Measurements from ENCODE around the gene RAB26. TPM values are rescaled to one million over a fixed set of nuclear protein-coding genes. Genes with fewer than 3 reads are reported as not detected.
A peak's percentile ranks its signal among the peaks of the same experiment; 100 is the strongest.

RAB26 gene
- polyA plus RNA-seq, 1 donor from 2014 or later = 4.9 TPM

GRCh38 chr16:2155977-2156848 is 7.8 kb downstream of the RAB26 start:
- Histone ChIP-seq H3K9ac (ENCODE audit: low read length) (peak overlapping the region; percentile 82), H4K20me1 (ENCODE audit: insufficient read depth) (peaks cover 7% of the 10 kb centered on the region), H3K4me3 (ENCODE audit: low read length) (peak overlapping the region; percentile 85), H2AFZ (ENCODE audit: low read depth, low read length) (no peak overlapping the region), H3K4me2 (ENCODE audit: low read length) (peak overlapping the region; percentile 72), H3F3A (ENCODE audit: insufficient read depth, low read length, poor library complexity, severe bottlenecking) (no peaks in the 10 kb centered on the region), H3K79me2 (replicated peaks; ENCODE audit: insufficient read depth, low read length) (peaks cover 52% of the 10 kb centered on the region), H3K27ac (ENCODE audit: low read length) (peak overlapping the region; percentile 67), H3K27me3 (ENCODE audit: insufficient read depth, low read depth, low read length) (no peaks in the 10 kb centered on the region), H3K9me2 (ENCODE audit: insufficient read depth, low read length) (no peaks in the 10 kb centered on the region), H3K9me3 (ENCODE audit: low read length) (no peaks in the 10 kb centered on the region), H3K36me3 (ENCODE audit: insufficient read depth, low read length) (no peaks in the 10 kb centered on the region)
- TF ChIP-seq REST (IDR thresholded peaks at IDR 0.05; ENCODE audit: borderline replicate concordance) (peak; percentile 24), SMC3 (conservative IDR thresholded peaks at IDR 0.05; ENCODE audit: poor library complexity) (no peak)

GRCh38 chr16:2156849-2157224 is 8.4 kb downstream of the RAB26 start:
- no peak for TF ChIP-seq SMC3 (conservative IDR thresholded peaks at IDR 0.05; ENCODE audit: poor library complexity)
- no peak for TF ChIP-seq TAF1 (IDR thresholded peaks at IDR 0.05; ENCODE audit: low read depth)
- no peak for TF ChIP-seq REST (IDR thresholded peaks at IDR 0.05; ENCODE audit: borderline replicate concordance)
- Histone ChIP-seq H3K4me2 (ENCODE audit: low read length) (peak overlapping the region; percentile 72), H3K27me3 (ENCODE audit: insufficient read depth, low read depth, low read length) (no peaks in the 10 kb centered on the region), H3K4me3 (ENCODE audit: low read length) (peak overlapping the region; percentile 85), H4K20me1 (ENCODE audit: insufficient read depth) (peaks cover 7% of the 10 kb centered on the region), H2AFZ (ENCODE audit: low read depth, low read length) (no peak overlapping the region), H3F3A (ENCODE audit: insufficient read depth, low read length, poor library complexity, severe bottlenecking) (no peaks in the 10 kb centered on the region), H3K27ac (ENCODE audit: low read length) (no peak overlapping the region), H3K9ac (ENCODE audit: low read length) (peak overlapping the region; percentile 82), H3K79me2 (replicated peaks; ENCODE audit: insufficient read depth, low read length) (peaks cover 52% of the 10 kb centered on the region), H3K36me3 (ENCODE audit: insufficient read depth, low read length) (no peaks in the 10 kb centered on the region), H3K9me2 (ENCODE audit: insufficient read depth, low read length) (no peaks in the 10 kb centered on the region), H3K9me3 (ENCODE audit: low read length) (no peaks in the 10 kb centered on the region)
